Panc1 (cell line): Measurements from ENCODE around the gene EP400.

ENCODE experiments used
- TCF7L2 ChIP-seq: IDR thresholded peaks from 2 replicates; pipeline ENCODE4 v1.6.1; 2011; ENCODE audit warnings: mild to moderate bottlenecking, low read depth, low read length, inconsistent platforms
- TF ChIP-seq, protein P1 (sequence below): fragments of 450-650 bp; IDR thresholded peaks from 2 replicates; pipeline ENCODE4 v1.5.1; 2017; ENCODE audit warnings: mild to moderate bottlenecking

DNA sequence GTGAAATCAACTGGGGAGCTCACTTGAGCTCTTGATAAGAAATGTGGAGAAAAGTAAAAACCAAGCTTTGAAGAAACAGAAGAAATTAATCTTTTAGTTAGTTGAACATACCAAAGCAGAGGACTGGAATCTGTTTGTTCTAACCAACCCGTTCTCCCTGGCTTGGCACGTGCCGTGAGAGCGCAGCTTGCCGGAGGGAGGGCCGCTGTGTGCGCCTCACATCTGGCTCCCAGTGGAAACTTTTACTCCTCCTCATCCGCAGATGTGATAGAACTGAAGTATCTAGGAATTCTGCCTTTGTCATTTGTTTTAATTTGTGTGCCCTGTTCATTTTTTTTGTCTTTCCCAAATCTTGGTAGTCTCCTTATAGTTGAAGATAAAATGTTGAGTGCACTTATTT lies 129.5 kb downstream of the EP400 start:
- TF ChIP-seq, protein P1, sequence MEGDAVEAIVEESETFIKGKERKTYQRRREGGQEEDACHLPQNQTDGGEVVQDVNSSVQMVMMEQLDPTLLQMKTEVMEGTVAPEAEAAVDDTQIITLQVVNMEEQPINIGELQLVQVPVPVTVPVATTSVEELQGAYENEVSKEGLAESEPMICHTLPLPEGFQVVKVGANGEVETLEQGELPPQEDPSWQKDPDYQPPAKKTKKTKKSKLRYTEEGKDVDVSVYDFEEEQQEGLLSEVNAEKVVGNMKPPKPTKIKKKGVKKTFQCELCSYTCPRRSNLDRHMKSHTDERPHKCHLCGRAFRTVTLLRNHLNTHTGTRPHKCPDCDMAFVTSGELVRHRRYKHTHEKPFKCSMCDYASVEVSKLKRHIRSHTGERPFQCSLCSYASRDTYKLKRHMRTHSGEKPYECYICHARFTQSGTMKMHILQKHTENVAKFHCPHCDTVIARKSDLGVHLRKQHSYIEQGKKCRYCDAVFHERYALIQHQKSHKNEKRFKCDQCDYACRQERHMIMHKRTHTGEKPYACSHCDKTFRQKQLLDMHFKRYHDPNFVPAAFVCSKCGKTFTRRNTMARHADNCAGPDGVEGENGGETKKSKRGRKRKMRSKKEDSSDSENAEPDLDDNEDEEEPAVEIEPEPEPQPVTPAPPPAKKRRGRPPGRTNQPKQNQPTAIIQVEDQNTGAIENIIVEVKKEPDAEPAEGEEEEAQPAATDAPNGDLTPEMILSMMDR = no peak
- TF ChIP-seq TCF7L2 = no peak
